Lower leg skin (tissue), 4 donors: ENCODE measurements around the gene TNFSF18. TPM values are rescaled to one million over a fixed set of nuclear protein-coding genes. Genes with fewer than 3 reads are reported as not detected.

Experiments
- DNase-seq, 2 donors: peaks; one replicate each; pipeline ENCODE4 v3.0.0-alpha.2; 2019; ENCODE audit warnings: low spot score in 2 of 2
- H3K4me3 ChIP-seq: fragments of 200-600 bp; sonication (generic); 2 replicates; pipeline ENCODE4 v1.5.1; 2017; ENCODE audit warnings: mild to moderate bottlenecking, low read depth; ENCODE audit not compliant: poor library complexity, severe bottlenecking
- POLR2A ChIP-seq, 2 donors: fragments of 450-650 bp; IDR thresholded peaks; one replicate each; pipeline ENCODE4 v1.6.1; 2016 to 2017; ENCODE audit warnings: antibody characterized with exemption in 2 of 2, mild to moderate bottlenecking in 1 of 2, moderate library complexity in 1 of 2
- WGBS, 2 donors: methylation state at CpG; one replicate each; pipeline ENCODE4 v1.1.5; 2018; 5-methylcytosine and 5-hydroxymethylcytosine counted together
- intact Hi-C: fragments of 100-400 bp; cut with DNase I; formaldehyde crosslinking; loops from one replicate; pipeline ENCODE4 v1.15.0; 2023; ENCODE audit warnings: low total_unique reads
- total RNA-seq, 4 donors: library from RNA; depleted of rRNA; stranded (reverse); fragments of >200 nt; gene quantifications; one replicate each; pipeline ENCODE4 v1.1.0, GENCODE V29; 2016
- TF ChIP-seq, protein P1 (sequence below), 3 donors: fragments of 450-650 bp; IDR thresholded peaks; one replicate each; pipeline ENCODE4 v1.5.1; 2016; ENCODE audit warnings: antibody characterized with exemption in 3 of 3, mild to moderate bottlenecking in 3 of 3, moderate library complexity in 2 of 3

Gene TNFSF18
- total RNA-seq, 4 donors from 2014 or later: 0.10 to 0.22 TPM; not detected in 2

DNA sequence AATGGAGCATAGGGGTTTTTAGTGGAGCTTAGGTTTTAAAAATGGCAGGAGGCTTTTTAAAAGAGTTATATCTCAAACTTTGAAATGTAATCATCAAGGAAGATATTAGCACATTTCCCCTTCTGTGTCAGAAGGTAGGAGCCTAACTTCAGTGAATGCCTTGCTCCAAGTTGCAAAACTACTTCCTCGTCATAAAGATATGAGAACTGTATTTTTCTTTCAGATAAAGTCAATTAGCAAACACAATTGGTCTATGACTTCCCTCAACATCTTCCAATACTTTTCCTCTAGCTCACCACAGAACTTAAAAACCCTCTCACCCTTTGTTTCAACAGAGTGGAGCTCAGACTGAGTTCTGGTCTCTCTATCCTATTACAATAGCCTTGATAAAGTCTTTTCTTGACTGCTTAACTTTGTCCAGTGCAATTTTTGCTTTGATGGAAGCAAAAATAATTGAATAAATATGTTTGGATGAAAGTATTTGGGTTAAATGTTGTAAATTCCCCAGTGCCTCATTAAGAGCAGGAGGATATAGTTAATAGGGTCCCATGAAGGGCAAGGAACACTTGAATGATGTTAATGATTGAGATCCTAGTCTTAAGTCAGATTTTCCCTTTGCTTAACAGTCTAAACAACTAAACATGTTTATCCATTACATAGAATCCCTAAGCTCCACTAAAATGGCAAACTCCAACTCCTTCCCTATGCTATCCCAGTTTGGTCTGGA is 58.9 kb downstream of the TNFSF18 start:
- TF ChIP-seq, protein P1, sequence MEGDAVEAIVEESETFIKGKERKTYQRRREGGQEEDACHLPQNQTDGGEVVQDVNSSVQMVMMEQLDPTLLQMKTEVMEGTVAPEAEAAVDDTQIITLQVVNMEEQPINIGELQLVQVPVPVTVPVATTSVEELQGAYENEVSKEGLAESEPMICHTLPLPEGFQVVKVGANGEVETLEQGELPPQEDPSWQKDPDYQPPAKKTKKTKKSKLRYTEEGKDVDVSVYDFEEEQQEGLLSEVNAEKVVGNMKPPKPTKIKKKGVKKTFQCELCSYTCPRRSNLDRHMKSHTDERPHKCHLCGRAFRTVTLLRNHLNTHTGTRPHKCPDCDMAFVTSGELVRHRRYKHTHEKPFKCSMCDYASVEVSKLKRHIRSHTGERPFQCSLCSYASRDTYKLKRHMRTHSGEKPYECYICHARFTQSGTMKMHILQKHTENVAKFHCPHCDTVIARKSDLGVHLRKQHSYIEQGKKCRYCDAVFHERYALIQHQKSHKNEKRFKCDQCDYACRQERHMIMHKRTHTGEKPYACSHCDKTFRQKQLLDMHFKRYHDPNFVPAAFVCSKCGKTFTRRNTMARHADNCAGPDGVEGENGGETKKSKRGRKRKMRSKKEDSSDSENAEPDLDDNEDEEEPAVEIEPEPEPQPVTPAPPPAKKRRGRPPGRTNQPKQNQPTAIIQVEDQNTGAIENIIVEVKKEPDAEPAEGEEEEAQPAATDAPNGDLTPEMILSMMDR (IDR thresholded peaks at IDR 0.05): no peak
- TF ChIP-seq POLR2A (IDR thresholded peaks at IDR 0.05): no peak
- intact Hi-C loops: no loop called here

GRCh38 chr1:172990598-172991215 is 60.0 kb downstream of the TNFSF18 start:
- no peak overlapping the region for H3K4me3 ChIP-seq
- TF ChIP-seq POLR2A (IDR thresholded peaks at IDR 0.05): no peak
- TF ChIP-seq, protein P1 (IDR thresholded peaks at IDR 0.05): no peak
- WGBS, 2 donors: 81% methylated on average over 3 of the region's 3 CpGs
- DNase-seq: no peak
- intact Hi-C loops: no loop called here

More for the DNA sequence above, 58.9 kb downstream of the TNFSF18 start:
- WGBS, 2 donors: 92 to 94% methylated on average over 1 of the region's 1 CpG
- DNase-seq: no peak
- no peak overlapping the region for H3K4me3 ChIP-seq

Other genes with a start within 250 kb of the TNFSF18 start
- under 1 TPM; 0.08 to 0.89 (median 0.32) TPM for gene TNFSF4, start 156.4 kb upstream of the TNFSF18 start, total RNA-seq